ENCODE measurements around the gene BID.
"Not testable (repeated sequence)": the region's sequence is repeated elsewhere in the genome, so short reads cannot be mapped to it uniquely, and the experiment has no call there.

Gene BID

DNA sequence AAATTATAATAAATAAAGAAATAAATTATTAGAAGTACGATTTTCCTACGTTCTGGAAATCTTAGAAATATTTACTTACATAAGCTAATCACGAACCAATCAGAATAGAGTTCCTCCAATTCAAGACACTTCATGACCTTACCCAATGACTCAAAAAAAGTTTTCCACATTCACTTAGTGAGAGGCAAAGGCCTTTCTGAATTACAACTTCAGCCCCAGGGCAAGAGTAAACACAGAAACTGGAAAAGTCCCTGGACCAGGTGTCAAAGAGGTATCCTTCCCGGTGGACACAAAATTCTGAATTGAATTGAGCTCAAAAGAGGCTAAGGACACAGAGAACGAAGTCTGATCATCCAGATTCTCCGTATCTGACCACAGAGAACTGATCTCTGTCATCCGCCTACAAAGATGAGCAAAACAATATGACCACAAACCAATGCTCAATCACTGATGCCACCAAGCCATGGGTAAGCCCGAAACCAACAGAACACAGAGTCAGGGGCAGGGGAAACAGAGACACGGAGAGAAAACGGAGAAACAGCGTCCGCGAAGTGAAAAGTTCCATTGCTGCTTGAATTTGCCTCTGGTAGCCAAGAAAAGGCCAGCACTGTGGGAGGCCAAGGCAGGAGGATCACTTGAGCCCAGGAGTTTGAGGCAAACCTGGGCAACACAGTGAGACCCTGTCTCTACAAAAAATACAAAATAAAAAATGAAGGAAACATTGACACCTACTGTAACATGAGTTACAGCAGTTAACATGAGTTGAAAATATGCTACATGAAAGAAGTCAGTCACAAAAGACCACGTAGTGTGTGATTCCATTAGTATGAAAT lies 6.8 kb downstream of the BID start:
- no peak for DNase-seq

DNA sequence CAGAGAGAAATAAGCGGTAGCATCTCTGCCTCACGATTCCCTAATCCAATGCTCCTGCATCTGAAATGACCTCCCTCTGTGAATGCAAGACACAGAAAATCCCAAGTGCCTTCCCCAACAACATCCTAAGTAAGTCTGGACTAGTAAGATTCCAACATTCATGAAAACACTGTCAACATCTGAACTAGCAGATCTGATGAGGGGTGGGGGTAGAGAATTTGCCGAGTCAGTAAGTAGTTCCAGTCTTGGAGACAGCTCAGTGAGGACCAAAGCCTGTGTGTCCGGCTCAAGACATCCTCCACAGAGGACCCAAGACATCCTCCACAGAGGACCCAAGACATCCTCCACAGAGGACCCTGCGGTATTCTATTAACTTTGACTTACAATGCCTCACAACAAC lies 9.4 kb downstream of the BID start:
- not testable (repeated sequence) for DNase-seq

DNA sequence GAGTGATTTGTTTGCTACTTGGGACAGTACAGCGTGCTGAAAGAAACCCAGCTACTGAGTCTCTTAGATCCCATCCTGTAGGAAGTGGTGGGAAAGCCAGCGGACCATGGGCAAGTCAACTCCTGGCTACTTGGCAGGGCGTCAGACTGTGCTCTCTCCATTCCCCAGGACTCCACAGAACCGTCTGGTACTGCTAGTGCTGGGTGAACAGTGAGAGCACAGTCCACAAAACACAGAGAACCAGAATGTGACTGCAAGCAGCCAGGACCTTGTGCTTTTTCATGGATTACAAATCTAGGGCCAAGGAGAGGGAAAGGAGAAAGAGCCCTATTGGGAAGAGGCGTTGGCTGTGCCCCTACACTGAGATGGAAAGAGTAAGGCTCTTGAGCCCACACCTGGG lies 10.2 kb downstream of the BID start:
- no peak for DNase-seq

DNA sequence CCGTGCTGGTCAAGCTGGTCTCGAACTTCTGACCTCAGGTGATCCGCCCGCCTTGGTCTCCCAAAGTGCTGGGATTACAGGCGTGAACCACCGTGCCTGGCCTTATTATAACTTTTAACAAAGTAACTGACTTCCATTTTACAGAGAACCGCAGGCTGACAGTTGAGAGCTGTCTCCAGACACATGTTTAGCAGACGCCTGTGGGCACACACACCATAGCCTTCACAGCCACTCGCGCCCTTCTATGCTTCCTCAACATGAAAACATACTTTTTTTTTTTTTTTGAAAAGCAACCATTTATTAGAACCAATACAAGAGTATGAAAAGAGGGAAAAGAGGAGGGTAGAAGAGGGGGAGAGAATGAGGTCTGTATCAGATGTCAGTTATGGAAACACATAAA lies 10.8 kb downstream of the BID start:
- not testable (repeated sequence) for DNase-seq

DNA sequence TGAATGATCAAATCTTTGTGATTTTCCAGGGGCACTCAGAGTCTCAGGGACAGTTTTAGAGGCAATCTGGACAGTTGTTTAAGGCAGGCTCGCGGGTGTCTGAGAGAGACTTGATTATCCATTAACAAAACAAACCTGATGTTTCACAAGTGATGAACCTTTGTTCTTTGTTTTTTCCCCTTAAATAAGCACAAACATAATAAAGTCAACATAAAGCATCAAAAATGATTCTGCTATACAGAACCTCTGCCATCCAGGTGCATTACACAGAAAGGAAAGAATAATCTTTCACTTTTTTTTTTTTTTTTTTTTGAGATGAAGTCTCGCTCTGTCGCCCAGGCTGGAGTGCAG lies 13.2 kb downstream of the BID start:
- no peak for DNase-seq

DNA sequence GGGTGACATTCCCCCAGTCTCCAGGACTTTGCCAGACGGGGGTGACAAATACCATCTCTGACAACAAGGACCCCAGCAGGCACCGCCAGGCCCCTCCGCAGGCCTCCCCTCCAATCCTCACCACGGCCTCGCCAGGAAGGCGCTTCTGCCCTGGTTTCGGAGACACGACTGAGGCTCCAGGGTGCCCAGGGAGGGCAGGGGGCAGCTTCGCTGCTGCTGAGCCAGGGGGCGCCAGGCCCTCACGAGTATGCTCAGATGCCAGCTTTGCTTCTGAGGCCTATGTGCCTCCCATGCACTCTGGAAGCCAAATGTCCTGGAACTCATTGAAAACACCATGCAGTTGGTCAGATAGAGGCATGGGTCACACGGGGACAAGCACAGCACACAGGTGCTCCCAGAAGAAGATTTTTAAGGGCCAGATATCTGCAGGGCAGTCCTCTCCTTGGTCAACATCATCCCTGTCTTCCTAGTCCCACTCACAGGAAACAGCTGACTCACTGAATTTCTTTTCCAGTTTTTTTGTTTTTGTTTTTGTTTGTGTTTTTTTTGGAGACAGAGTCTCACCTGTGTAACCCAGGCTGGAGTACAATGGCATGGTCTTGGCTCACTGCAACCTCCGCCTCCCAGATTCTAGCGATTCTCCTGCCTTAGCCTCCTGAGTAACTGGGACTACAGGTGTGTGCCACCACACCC lies 19.9 kb downstream of the BID start:
- no peak for DNase-seq

DNA sequence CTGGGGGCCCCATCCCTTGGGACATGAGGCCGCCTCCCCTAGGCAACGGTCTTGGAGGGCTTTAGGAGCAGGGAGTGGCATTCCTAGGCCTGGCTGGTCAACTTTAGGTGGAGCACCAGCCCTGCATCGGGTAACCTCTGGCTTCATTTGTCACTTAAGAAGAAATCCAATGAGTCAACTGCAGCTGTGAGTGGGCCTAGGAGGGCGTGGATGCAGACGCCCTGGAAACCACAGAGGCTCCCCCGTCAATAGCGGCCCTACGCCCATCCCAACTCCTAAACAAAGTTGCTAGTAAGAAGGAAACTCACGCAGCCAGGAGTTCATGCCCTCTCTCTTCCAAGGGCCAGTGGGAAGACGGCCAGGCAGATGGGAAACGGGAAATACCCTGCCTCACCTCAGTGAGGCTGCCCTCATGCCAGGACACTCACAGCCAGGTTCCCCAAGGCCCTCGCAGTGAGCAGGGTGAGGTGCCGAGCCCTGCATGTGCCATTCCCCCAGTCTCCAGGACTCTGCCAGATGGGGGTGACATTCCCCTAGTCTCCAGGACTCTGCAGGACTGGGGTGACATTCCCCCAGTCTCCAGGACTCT lies 20.8 kb downstream of the BID start:
- DNase-seq = no peak

DNA sequence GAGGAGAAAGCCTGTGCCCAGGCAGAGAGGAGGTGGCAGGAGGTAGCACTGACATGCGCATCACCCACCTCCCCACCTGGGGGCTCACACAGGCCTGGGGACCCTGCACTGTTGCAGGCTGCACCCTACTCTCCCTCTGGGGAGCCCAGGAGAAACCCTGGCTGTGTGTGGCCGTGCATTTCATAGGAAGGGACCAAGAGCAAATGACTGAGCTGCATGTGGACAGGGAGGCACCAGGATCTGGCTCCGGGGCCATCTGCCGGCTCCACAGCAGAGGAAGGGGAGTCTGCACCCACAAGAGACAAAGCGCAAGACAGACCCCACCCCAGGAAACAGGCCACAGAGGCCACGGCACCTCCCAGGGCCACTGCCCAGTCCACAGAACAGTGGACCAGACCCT lies 22.7 kb downstream of the BID start:
- no peak for DNase-seq

DNA sequence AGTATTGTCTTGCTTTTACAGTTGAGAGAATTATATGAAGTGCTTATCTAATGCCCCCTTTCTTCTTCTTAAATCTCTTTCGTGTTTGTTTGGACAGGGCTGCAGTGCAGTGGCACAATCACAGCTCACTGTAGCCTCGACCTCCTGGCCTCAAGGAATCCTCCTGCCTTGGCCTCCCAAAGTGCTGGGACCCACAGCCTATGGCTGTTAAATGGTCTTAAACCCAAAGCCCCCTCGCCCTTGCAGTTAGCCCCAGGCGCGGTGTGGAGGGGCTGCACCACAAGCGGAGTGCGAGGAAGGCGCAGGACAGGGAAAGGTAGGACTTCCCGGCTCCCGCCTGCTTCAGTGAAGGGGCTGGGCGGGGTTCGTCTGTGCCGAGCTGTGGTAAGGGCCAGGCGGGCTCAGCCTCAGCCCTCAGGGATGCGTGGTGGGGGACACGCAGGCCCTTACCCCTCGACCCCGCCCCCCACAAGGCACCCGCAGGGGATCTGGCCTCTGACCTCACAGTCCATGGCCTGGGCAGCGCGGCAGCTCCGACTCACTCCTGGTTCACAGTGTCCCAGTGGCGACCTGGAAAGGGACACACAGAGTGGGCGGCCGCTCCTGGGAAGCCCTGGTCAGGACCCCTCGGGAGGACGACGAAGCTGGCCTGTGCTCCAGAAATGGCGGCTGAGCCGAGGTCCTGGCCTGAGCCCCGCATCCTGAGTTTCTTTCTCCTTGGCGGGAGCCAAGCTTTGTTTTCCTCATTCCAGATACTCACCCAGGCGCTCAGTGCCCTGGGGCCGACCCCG lies 24.5 kb downstream of the BID start:
- DNase-seq = no peak

DNA sequence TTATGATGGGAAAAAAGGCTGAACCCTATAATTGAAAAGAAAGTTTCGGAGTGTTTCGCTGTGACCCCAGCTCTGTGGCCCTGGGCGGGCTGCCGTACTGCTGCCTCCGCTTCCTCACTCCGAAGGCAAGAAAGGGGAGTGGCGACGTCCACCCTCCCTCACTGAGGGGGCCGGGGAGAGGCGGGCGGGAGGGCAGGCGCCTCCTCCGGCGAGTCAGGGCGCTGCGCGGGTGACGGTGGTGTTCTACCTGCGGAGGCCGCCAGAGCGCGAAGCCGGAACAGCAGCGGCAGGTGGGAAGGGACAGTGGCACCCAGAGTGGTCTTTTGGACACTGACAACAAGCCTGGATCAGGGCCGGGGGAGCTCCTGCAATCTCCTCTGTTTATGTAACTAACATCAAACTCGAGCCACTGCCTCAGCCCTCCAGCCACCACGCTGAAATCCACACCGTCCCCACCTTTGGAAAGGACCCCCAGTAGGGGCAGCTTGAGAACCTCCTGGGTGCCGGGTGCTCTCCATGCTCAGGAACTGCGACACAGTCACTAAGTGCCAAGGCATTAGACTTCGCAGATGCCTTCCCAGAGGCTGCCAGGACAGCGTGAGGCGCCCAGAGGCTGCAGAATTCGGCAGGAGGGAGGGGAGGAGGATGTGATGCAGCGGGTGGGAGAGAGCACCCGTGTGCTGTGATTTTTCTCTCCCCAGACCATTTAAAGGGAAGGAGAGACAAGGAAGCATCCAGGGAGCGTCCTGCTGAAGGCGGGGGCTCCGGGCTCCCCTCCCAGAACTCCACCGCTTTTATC lies 25.5 kb downstream of the BID start:
- no peak for DNase-seq

DNA sequence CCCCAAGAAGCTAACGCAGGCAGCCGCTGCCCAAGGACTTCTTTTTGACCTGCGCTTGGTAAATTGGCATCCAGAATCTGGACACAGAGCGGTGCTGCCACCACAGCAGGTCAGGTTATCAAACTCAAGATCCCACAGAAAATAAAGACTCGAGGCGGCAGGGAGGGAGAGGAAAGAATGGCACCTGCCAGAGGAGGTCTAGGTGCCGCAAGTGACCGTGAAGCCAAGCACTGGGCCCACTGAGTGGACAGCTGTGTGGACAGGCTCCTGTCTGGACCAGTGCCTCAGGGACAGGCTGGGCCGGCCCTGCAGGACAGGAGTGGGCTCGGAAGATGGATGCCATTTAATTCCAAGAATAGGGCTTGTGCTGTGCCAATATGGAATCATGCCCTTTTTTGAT lies 27.4 kb downstream of the BID start:
- no peak for DNase-seq

DNA sequence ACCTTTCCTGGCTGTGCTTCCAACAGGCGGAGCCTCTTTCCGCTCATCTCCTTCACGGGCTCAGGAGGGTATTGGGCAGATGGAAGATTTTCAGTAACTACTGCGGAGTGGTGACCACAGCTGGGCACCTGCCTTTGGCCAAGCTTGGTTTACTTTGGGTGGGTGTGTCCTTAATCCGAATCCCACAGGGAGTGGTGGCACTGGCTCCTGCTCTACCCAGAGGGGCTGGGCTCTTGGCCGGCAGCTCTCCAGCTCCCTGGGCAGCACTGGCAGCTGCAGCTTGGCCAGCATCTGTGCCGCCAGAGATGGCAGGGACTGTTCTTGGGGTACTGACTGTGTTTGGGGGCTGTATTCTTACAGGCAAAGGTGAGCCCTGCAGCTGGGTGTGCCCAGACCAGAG lies 29.8 kb downstream of the BID start:
- DNase-seq = peak; percentile 70

DNA sequence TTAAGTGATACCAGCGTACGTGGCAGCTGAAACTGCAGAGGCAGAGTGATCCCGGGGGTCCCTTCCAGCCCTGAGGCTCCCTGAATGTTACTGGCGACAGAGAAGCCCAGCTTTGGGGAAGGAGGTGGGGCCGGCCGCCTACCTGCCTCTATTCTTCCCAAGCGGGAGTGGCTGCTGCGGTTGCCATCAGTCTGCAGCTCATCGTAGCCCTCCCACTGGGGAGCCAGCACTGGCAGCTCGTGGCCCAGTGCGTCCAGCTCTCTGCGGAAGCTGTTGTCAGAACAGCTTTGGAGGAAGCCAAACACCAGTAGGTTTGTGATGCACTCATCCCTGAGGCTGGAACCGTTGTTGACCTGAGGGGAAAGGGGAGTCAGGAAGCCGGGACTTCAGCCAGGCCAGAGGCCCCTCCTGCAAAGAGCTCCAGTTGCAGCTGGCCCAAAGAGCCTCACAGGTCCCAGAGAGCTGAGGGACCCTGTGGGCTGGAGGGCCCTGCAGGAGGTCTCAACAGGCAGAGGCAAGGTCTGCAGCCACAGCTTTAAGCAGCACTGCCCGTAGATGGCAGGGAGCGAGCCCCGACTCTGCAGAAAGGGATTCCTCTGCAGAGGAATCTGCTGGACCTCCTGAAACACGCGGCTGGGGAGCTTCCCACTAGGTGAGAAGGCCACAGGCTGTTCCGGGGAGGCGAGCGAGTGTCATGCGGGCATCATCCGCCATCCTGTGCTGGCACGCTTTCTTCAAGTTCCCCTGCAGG lies 30.4 kb downstream of the BID start:
- no peak for DNase-seq

DNA sequence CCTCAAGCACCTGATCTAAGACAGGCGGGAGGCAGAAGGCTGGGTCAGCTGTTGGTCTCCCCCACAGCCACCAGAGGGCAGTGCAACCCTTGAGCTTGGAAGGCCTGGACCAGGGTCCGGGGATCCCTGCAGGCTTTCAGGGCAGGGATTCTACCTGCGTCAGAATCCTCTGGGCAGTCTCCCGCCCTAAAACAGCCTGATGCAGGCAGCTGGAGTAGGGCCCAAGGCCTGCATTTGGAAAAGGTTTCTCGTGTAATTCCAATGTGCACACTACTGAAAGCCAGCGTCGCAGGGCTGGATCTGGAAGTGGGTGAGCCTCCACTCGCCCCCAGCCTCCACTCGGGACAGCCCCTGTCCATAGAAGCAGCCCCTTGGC lies 31.8 kb downstream of the BID start:
- peak; percentile 46 for DNase-seq

DNA sequence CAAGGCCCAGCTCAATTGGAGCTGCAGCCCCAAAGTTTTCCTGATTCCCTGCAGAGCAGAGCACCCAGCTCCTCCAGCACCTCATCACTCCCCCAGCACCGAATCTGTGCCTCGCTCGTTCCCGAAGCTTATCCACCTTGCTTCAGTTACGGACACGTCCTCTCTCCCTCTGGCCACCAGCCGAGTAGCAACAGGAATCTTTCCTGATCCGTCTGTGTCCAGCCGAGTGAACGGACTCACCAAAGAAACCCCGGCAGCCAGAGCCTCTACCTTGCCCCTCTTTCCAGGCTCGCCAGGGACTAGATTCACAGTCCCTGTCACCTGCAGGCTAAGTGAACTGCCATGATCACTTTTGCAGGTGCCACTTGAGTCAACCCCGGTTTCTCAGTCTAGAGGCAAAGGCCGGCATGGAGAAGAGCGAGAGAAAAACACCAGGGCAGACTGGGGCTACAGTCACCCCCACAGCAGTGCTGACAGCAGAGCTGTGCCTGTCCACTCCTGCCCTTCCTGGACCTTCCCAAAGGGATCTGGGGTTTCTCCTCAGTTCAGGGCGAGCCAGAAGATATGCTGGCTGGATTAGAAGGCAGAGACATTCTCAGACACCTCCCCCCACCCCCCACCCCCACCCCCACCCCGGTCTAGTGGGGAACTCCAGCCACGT lies 32.3 kb downstream of the BID start:
- no peak for DNase-seq

DNA sequence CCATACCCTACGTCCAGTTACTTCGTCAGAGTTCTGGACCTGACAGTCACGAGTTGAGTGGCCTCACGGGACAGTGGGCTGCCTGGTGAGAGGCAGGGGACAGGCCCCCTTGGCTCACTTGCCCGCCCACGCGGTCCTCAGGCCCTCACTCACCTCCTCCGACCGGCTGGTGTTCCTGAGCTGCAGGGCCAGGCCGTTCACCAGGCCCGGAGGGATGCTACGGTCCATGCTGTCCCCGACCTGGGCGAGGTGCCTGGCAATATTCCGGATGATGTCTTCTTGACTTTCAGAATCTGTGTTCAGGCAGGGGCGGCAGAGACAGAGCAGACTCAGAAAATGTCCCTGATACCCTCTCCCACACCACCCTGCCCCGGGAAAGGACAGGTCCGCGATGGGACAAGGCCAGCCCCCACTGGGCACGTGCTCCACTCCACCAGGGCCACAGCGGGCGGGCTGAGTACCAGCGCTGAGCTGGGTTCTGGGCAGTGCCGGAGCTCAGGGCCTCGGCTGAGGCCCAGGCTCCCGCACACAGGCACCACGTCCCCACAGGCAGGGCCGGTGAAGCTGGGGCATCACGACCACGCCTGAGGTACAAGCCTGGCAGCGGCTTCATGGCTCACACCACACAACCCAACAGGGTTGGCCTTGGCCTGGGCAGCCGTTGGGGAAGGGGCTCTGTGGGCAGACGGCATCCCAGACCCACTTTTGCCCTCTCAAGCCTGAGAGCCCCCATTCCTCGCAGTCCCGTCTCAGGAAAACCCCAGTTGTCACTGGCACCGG lies 34.9 kb downstream of the BID start:
- no peak for DNase-seq

DNA sequence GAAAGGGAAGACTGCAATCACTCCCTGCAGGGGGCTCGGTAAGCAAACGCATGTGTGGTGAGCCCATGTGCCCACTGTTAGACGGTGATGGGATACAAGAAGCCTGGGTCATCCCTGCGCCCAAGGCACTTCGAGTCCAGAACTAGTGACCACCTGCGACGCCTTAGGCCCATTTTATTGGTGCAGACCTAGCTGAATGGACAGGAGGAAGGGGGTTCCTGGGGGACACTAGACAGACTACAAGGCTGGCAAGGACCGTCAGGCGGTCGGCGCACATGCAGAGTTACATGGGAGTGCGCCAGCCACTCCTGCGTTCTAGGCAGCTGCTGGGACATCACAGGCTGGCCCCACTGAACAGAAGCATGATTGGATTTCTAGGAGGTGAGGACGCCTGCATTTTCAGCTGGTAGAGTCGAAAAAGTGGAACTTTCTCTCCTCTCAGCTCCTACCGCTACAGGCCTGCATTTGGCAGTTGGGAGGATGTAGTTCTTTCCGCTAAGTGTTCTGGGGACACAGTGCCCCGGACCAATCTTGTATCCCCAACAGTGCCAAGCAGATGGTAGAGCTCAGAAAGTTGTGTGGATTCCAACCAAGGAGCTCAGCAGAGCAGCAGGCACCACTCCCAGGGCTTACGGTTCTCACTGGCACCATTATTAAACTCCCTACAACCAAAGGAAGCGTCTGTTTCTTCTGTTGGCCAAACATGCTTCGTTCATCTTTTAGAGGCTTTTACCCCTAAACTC lies 35.7 kb downstream of the BID start:
- no peak for DNase-seq

DNA sequence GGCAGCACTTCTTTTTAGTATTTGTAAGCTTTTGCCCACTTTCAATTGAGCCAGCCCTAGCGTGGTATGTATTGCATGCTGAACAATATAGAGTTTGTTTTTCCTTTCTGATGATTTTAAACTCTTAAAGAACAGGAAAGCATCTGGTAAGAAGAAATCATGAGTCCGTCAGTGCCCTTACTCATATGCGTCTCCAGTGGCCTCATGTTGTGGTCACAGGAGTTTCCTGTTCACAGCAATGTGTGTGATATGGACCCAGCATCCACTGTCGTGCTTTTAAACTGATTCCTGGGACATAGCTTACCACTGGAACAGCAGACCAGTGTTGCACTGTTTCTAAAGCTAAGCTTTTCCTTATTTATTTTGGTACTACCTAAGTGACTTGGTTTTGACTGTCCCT lies 40.1 kb downstream of the BID start:
- no peak for DNase-seq

DNA sequence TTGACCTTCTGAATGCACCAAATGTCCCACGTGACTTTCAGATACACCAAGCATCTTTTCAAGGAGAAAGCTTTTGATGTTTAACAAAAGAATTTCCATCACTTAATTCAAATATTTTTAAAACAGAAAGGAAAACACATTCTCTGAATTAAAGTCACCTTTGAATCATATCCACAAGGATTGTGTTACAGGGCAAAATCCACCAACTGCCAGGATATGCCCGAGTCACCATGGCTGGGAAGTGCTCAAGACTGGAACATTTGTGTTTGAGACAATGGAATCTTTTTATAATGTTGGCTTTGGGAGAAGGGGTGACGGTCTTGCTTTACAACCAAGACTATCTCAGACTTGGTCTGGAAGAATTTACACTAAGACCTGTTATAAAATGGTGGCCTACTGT lies 40.8 kb downstream of the BID start:
- no peak for DNase-seq
